GM18951 (cell line): ENCODE data around the gene GPRIN2.
"Not testable (repeated sequence)": the region's sequence is repeated elsewhere in the genome, so short reads cannot be mapped to it uniquely, and the experiment has no call there.

Source experiments
- POLR2A ChIP-seq: IDR thresholded peaks from 4 replicates; pipeline ENCODE4 v1.6.1; 2011; ENCODE audit warnings: mild to moderate bottlenecking; ENCODE audit not compliant: insufficient read length, insufficient read depth; ENCODE audit errors: extremely low read depth
- in situ Hi-C: fragments of 300-500 bp; cut with MboI; formaldehyde crosslinking; loops from one replicate; pipeline ENCODE4 v1.12.0; 2022; ENCODE audit warnings: low sequenced_read_pairs, mixed read lengths, inconsistent platforms; ENCODE audit not compliant: unreplicated experiment

GPRIN2 gene

GRCh38 chr10:46517541-46517940 lies 38.9 kb downstream of the GPRIN2 start:
- in situ Hi-C loops, result no loop called here

DNA sequence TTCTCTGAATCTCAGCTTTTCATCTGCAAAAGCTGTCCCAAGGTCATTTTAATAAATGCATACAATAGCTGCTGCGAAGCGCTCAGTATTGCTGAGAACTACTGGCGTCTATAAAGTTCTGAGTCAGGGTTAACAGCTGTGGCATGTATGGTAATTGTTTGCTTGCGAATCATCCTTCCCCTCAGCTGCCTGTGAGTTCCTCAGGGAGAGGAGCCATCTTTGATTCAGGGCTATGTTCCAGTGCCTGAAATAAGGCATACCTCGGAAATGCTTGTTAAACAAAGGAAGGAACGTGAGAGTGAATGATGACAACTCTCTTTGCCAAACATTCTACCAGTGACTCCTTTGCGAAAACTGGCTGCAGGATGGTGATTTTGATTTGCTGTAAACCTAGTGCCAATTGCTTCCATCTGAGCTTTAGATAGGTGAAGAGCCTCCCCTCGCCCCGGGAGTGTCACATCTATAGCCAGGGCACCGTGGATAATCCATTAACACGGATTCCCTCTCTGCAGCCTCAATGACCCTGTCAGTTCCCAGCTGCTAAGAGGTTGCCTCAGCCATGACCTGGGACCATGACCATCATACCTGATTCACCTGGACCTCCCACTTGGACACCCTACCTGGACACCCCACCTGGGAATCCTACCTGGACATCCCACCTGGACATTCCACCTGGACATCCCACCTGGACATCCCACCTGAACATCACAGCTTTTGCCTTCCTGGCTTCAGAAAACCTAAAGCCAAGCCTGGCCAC lies 39.6 kb downstream of the GPRIN2 start:
- in situ Hi-C loops, result no loop called here
- no peak for TF ChIP-seq POLR2A

More at GRCh38 chr10:46517541-46517940, 38.9 kb downstream of the GPRIN2 start:
- TF ChIP-seq POLR2A, result no peak

GRCh38 chr10:46515793-46516192 lies 40.7 kb downstream of the GPRIN2 start:
- in situ Hi-C loops, result no loop called here
- no peak for TF ChIP-seq POLR2A

DNA sequence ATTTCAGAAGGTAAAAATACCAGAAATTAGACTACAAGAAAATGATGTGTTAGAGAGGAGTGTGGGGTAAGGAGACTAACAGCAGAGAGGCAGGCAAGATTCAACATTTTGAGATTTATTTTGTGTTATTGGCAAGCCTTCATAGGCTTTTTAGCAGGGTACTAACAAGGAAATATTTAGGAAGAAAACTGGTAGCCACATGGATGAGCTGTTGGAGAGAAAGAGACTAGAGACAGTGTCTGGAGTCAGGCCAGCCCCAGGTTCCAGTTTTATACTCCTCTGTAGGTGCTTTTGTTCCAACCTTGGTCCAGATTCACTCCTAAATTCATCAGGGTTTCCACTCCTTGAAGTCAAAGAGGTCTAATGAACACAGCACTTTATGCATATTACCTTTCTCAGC lies 41.1 kb downstream of the GPRIN2 start:
- TF ChIP-seq POLR2A, result no peak
- in situ Hi-C loops, result no loop called here

GRCh38 chr10:46514899-46515298 lies 41.6 kb downstream of the GPRIN2 start:
- TF ChIP-seq POLR2A, result no peak
- in situ Hi-C loops, result no loop called here

DNA sequence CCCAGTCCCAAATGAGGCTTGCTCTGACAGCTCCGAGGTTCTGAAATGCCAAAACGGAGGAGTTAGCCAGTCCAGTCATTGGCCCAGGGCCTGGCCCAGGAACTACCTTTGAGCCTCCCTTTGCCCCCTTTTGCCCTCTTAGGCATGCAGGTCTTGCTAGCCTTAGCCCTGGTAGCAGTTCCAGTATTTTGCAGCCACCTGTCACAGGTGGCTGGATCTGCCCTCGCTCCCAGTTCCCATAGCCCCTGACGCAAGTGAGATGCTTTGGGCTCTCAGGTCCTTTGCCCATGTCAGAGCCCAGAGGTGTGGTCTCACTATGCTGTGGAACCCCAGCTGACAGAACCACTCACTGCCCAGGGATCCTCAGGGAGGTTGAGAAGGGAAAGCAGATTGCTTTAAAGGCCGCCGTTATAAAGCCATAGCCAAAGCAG lies 42.0 kb downstream of the GPRIN2 start:
- in situ Hi-C loops, result no loop called here
- no peak for TF ChIP-seq POLR2A

- in situ Hi-C loops, result not testable (repeated sequence)
Measured at GRCh38 chr10:46513333-46513732, 43.1 kb downstream of the GPRIN2 start.

DNA sequence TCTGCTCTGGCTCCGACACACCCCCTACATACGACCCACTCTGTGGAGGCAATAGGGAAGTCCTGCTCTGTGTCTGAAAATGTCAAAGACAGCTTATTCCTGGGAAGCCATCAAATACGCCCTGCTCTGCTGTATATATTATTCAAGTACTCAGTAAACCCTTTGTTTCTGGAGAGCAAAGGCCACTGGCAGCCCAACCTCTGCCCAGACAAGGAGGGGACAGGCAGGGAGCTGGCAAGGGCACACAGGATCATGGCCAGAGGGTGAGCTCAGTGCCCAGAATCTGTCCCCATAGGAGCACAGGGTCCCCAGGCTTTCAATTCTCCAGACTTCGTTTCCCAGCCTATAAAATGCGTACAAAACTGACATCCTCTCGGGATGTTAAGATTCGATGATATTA lies 43.7 kb downstream of the GPRIN2 start:
- in situ Hi-C loops, result not testable (repeated sequence)

GRCh38 chr10:46512002-46512401 lies 44.5 kb downstream of the GPRIN2 start:
- in situ Hi-C loops, result not testable (repeated sequence)
